Retinal pigment epithelial cell (primary cell): Measurements from ENCODE around the gene ZP3.
"Not testable (repeated sequence)": the region's sequence is repeated elsewhere in the genome, so short reads cannot be mapped to it uniquely, and the experiment has no call there.

Experiments used
- DNase-seq: peaks from one replicate; pipeline ENCODE4 v3.0.0-alpha.2; 2010; ENCODE audit warnings: low read depth
- H3K4me3 ChIP-seq: 2 replicates; pipeline ENCODE4 v1.5.1; 2011; ENCODE audit warnings: mild to moderate bottlenecking, low read length, control low read depth, moderate library complexity

Gene ZP3

DNA sequence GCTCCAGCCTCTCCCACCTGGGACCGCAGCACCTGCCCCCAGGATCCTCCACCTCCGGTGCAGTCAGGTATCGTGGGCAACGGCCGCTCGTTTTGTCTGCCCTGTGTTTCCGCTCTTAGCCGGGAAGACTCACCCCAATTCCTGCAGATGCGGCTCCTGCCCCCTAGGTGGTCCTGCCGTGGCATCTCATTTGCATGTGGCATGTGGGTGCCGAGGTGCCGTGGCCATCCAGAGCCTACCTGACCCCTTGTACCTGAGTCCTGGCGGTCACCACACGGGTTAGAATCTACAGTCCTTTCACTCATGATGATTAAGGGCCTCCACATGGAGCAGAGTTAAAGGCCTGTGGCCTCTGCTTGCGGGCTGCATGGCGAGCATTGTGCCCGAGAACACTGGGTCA is 58.3 kb downstream of the ZP3 start:
- DNase-seq, H3K4me3 ChIP-seq: not testable (repeated sequence)

GRCh38 chr7:76484456-76484855 is 59.7 kb downstream of the ZP3 start:
- DNase-seq, H3K4me3 ChIP-seq: not testable (repeated sequence)

DNA sequence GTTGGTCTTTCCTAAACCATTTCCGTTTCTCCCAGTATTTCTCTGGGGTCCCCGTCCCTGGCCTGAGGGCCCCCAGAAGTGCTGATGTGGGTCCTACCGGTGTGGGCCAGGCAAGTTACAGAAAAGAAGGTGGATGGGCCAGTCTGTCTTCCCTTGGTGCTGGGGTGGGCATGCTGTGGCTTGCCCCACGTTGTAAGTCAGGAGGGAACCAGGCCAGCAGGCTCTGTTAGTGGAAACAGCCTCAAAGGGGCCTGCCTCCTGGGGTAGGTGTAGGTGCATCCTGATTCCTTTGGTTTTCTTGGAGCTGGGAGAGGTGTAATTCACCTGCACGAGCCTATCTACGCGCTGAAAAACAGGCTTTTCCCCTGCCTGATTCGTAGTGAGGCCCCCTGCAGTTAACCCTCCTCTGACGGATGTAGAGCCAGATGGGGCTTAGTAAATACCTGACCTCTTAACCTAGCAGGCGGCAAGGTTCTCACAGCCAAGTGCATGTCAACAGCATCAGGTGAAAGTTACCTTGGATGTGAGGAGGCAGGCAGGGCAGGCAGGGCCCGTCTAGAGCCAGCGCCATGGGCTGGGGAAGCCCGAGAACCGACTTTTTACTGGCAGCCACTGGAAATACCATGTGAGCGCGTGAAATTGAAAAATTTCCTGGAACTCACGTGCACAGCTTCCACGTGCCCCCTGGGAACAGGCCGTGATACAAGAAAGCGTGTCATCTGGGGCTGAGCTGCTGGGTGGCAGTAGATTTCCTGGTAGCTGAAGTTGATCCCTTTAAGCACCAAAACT is 61.3 kb downstream of the ZP3 start:
- H3K4me3 ChIP-seq, DNase-seq: not testable (repeated sequence)

DNA sequence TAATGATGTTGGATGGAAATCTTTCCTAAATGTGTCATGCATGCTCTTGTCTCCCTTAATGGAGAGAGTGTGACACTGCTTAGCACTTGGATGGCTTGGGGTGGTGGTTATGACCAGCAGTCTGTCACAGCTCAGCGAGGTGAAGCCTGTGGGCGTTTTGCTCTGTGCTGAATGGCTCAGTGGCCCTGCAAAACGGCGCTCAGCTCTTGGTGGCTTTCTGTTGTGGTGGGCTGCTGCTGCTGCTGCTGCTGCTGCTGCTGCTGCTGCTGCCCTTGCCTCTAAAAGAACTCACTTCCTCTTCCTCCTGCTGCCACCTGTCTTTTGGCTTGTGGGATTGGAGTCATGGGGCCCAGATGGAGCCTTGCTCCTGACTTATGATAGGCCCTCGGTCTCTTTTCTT is 61.9 kb downstream of the ZP3 start:
- H3K4me3 ChIP-seq, DNase-seq: not testable (repeated sequence)

GRCh38 chr7:76487969-76488368 is 63.2 kb downstream of the ZP3 start:
- H3K4me3 ChIP-seq, DNase-seq: not testable (repeated sequence)
